Neural progenitor cell (in vitro differentiated cells): Measurements from ENCODE around the gene PANK2. TPM values are rescaled to one million over a fixed set of nuclear protein-coding genes. Genes with fewer than 3 reads are reported as not detected.

Source experiments
- DNase-seq: peaks from one replicate; pipeline ENCODE4 v3.0.0-alpha.2; 2016; ENCODE audit warnings: low spot score
- H2AFZ ChIP-seq: fragments of 200-600 bp; sonication (generic); replicated peaks from 2 replicates; pipeline ENCODE4 v1.6.1; 2016; ENCODE audit warnings: antibody characterized with exemption
- H3F3A ChIP-seq: fragments of 200-600 bp; sonication (generic); 2 replicates; pipeline ENCODE4 v1.6.1; 2016; ENCODE audit warnings: antibody characterized with exemption, low read depth
- H3K27ac ChIP-seq: fragments of 200-600 bp; sonication (generic); 2 replicates; pipeline ENCODE4 v1.5.1; 2016; ENCODE audit warnings: mild to moderate bottlenecking
- H3K27me3 ChIP-seq: fragments of 200-600 bp; sonication (generic); 2 replicates; pipeline ENCODE4 v1.6.1; 2016; ENCODE audit warnings: mild to moderate bottlenecking, moderate library complexity
- H3K36me3 ChIP-seq: fragments of 200-600 bp; sonication (generic); 2 replicates; pipeline ENCODE4 v1.5.1; 2016
- H3K4me1 ChIP-seq: fragments of 200-600 bp; sonication (generic); 2 replicates; pipeline ENCODE4 v1.6.1; 2016; ENCODE audit warnings: mixed run types
- H3K4me2 ChIP-seq: fragments of 200-600 bp; sonication (generic); 2 replicates; pipeline ENCODE4 v1.6.1; 2016
- H3K4me3 ChIP-seq: fragments of 200-600 bp; sonication (generic); 2 replicates; pipeline ENCODE4 v1.5.1; 2016
- H3K79me2 ChIP-seq: fragments of 200-600 bp; sonication (generic); 2 replicates; pipeline ENCODE4 v1.6.1; 2016; ENCODE audit warnings: low read depth
- H3K9ac ChIP-seq: fragments of 200-600 bp; sonication (generic); 2 replicates; pipeline ENCODE4 v1.6.1; 2016
- H3K9me3 ChIP-seq: fragments of 200-600 bp; sonication (generic); 2 replicates; pipeline ENCODE4 v1.5.1; 2016; ENCODE audit warnings: low read depth
- H4K20me1 ChIP-seq: fragments of 200-600 bp; sonication (generic); 2 replicates; pipeline ENCODE4 v1.6.1; 2016; ENCODE audit warnings: low read depth
- H3K27ac Mint-ChIP-seq: 3 replicates; pipeline ENCODE4 v1.8.0; 2021; ENCODE audit warnings: mixed read lengths
- H3K27me3 Mint-ChIP-seq: 2 replicates; pipeline ENCODE4 v1.8.0; 2022; ENCODE audit warnings: low read depth, mild to moderate bottlenecking, inconsistent platforms, moderate library complexity, mixed read lengths; ENCODE audit not compliant: insufficient read depth
- H3K36me3 Mint-ChIP-seq: 3 replicates; pipeline ENCODE4 v1.8.0; 2021; ENCODE audit warnings: mixed read lengths
- H3K4me1 Mint-ChIP-seq: 3 replicates; pipeline ENCODE4 v1.8.0; 2021; ENCODE audit warnings: mixed read lengths
- H3K4me3 Mint-ChIP-seq: 3 replicates; pipeline ENCODE4 v1.8.0; 2021; ENCODE audit warnings: mild to moderate bottlenecking, moderate library complexity, mixed read lengths
- H3K9me3 Mint-ChIP-seq: 3 replicates; pipeline ENCODE4 v1.8.0; 2020; ENCODE audit warnings: mixed read lengths
- CTCF ChIP-seq: fragments of 200-600 bp; sonication (generic); IDR thresholded peaks from 2 replicates; pipeline ENCODE4 v1.5.1; 2017; ENCODE audit warnings: antibody characterized with exemption, mild to moderate bottlenecking
- EZH2 ChIP-seq: fragments of 200-600 bp; sonication (generic); IDR thresholded peaks from 2 replicates; pipeline ENCODE4 v1.6.1; 2017; ENCODE audit warnings: antibody characterized with exemption, mild to moderate bottlenecking, moderate library complexity
- EZH2phosphoT487 ChIP-seq: fragments of 200-600 bp; sonication (generic); IDR thresholded peaks from 2 replicates; pipeline ENCODE4 v1.6.1; 2017; ENCODE audit warnings: antibody characterized with exemption
- total RNA-seq: library from RNA; depleted of rRNA; stranded (reverse); fragments of >200 nt; gene quantifications from 2 replicates; pipeline ENCODE4 v1.2.3, GENCODE V29; 2015; ENCODE audit warnings: low replicate concordance

PANK2 gene
- total RNA-seq, 1 donor from 2014 or later = 60.7 TPM

- H3K9me3 ChIP-seq = no peaks in the 10 kb centered on the region
- no peaks in the 10 kb centered on the region for H3F3A ChIP-seq
- Mint-ChIP-seq H3K4me3 (no peak overlapping the region), H3K27me3 (peaks cover 8% of the 10 kb centered on the region), H3K4me1 (peaks cover 6% of the 10 kb centered on the region), H3K9me3 (no peaks in the 10 kb centered on the region), H3K27ac (no peak overlapping the region), H3K36me3 (peaks cover 38% of the 10 kb centered on the region)
- DNase-seq = no peak
- H3K4me2 ChIP-seq = no peak overlapping the region
- H3K36me3 ChIP-seq = no peaks in the 10 kb centered on the region
- H4K20me1 ChIP-seq = peaks cover 6% of the 10 kb centered on the region
- no peaks in the 10 kb centered on the region for H3K4me1 ChIP-seq
- TF ChIP-seq CTCF (no peak), EZH2 (no peak), EZH2phosphoT487 (no peak)
- H3K9ac ChIP-seq = no peak overlapping the region
- H3K4me3 ChIP-seq = no peak overlapping the region
- H2AFZ ChIP-seq = no peak overlapping the region
- no peak overlapping the region for H3K27ac ChIP-seq
- H3K79me2 ChIP-seq = no peaks in the 10 kb centered on the region
- no peaks in the 10 kb centered on the region for H3K27me3 ChIP-seq
These were observed 17.5 kb upstream of the PANK2 start for GRCh38 chr20:3871550-3872265.

- no peaks in the 10 kb centered on the region for H3K4me1 ChIP-seq
- peaks cover 6% of the 10 kb centered on the region for H3K4me1 Mint-ChIP-seq
- no peaks in the 10 kb centered on the region for H3K9me3 ChIP-seq
- H3K27me3 ChIP-seq = no peaks in the 10 kb centered on the region
- no peak overlapping the region for H3K27ac Mint-ChIP-seq
- peaks cover 29% of the 10 kb centered on the region for H3K36me3 Mint-ChIP-seq
- H3K27ac ChIP-seq = no peak overlapping the region
- H3K36me3 ChIP-seq = no peaks in the 10 kb centered on the region
- H3K79me2 ChIP-seq = no peaks in the 10 kb centered on the region
- peaks cover 6% of the 10 kb centered on the region for H4K20me1 ChIP-seq
- TF ChIP-seq EZH2phosphoT487 (no peak), CTCF (no peak), EZH2 (no peak)
- no peak for DNase-seq
- H2AFZ ChIP-seq = no peak overlapping the region
- H3K9ac ChIP-seq = no peak overlapping the region
- H3F3A ChIP-seq = no peaks in the 10 kb centered on the region
- H3K4me3 Mint-ChIP-seq = no peak overlapping the region
- H3K27me3 Mint-ChIP-seq = peaks cover 5% of the 10 kb centered on the region
- H3K4me3 ChIP-seq = no peak overlapping the region
- H3K9me3 Mint-ChIP-seq = no peaks in the 10 kb centered on the region
- H3K4me2 ChIP-seq = no peak overlapping the region
These were observed 15.7 kb upstream of the PANK2 start for GRCh38 chr20:3873507-3873906.

GRCh38 chr20:3874194-3874844, 14.9 kb upstream of the PANK2 start:
- TF ChIP-seq EZH2phosphoT487 = no peak
- TF ChIP-seq CTCF = no peak
- no peak for TF ChIP-seq EZH2
- H3K27ac Mint-ChIP-seq = peak overlapping the region; percentile 25
- no peaks in the 10 kb centered on the region for H3K79me2 ChIP-seq
- no peak overlapping the region for H3K4me2 ChIP-seq
- H3F3A ChIP-seq = no peaks in the 10 kb centered on the region
- no peaks in the 10 kb centered on the region for H3K27me3 ChIP-seq
- H3K27ac ChIP-seq = no peak overlapping the region
- no peak overlapping the region for H2AFZ ChIP-seq
- no peaks in the 10 kb centered on the region for H3K9me3 ChIP-seq
- no peak overlapping the region for H3K4me3 Mint-ChIP-seq
- peaks cover 6% of the 10 kb centered on the region for H3K4me1 Mint-ChIP-seq
- H3K36me3 ChIP-seq = no peaks in the 10 kb centered on the region
- H4K20me1 ChIP-seq = peaks cover 6% of the 10 kb centered on the region
- H3K4me1 ChIP-seq = no peaks in the 10 kb centered on the region
- H3K36me3 Mint-ChIP-seq = peaks cover 29% of the 10 kb centered on the region
- peaks cover 5% of the 10 kb centered on the region for H3K27me3 Mint-ChIP-seq
- no peak for DNase-seq
- H3K4me3 ChIP-seq = no peak overlapping the region
- no peaks in the 10 kb centered on the region for H3K9me3 Mint-ChIP-seq
- H3K9ac ChIP-seq = no peak overlapping the region
